Mucosa of stomach (tissue), 1 donor: ENCODE measurements around the gene FBXO41.

Experiments
- H3K27me3 ChIP-seq: one replicate; pipeline ENCODE4 v1.7.0; 2013; ENCODE audit warnings: mild to moderate bottlenecking, low read length; ENCODE audit not compliant: control insufficient read depth, insufficient read depth
- H3K36me3 ChIP-seq: one replicate; pipeline ENCODE4 v1.7.0; 2013; ENCODE audit warnings: low read length; ENCODE audit not compliant: control insufficient read depth, insufficient read depth
- H3K4me1 ChIP-seq: one replicate; pipeline ENCODE4 v1.7.0; 2013; ENCODE audit warnings: mild to moderate bottlenecking, low read length; ENCODE audit not compliant: control insufficient read depth, insufficient read depth
- H3K4me3 ChIP-seq: one replicate; pipeline ENCODE4 v1.7.0; 2013; ENCODE audit warnings: low read length
- H3K9ac ChIP-seq: one replicate; pipeline ENCODE4 v1.7.0; 2013; ENCODE audit warnings: mild to moderate bottlenecking, low read length, moderate library complexity
- H3K9me3 ChIP-seq: one replicate; pipeline ENCODE4 v1.7.0; 2013; ENCODE audit warnings: mild to moderate bottlenecking, low read length, moderate library complexity; ENCODE audit not compliant: control insufficient read depth
- donor health status: Pancreatic carcinoma.

The FBXO41 gene

DNA sequence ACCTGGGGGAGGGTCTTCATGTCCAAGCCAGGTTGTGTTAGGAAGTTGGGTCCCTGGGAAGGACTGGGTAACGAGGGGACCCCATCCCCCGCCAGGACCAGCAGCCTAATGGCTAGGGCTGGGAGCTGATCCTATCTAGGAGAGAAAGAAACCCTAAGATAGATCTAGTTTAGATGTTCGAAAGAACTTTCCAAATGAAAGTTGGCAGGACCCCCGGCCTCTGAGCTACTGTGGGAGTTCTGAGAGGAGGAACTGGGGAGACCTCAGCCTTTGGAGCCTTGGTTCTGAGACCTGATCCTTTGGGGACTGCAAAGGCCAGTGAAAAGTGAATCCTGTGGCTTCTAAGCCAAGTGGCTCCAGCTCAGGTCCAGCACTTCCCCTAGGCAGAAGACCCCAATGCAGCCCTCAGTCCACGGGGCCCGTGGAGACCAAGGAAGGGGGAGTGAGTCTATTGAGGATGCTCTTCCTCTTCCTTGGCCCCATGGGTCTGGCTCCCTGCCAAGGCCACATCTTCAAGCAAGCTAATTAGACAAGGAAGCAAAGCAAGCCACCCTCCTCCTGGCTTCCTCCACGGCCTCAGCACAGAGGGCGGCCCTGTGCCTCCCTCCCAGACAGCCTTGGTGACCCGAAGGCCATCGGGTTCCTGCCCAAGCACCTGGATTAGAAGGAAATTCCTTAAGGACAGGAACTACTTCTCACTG, 26.7 kb downstream of the FBXO41 start:
- H3K9ac ChIP-seq, result no peak overlapping the region
- H3K4me1 ChIP-seq, result no peaks in the 10 kb centered on the region
- H3K36me3 ChIP-seq, result no peaks in the 10 kb centered on the region
- no peak overlapping the region for H3K4me3 ChIP-seq
- no peaks in the 10 kb centered on the region for H3K9me3 ChIP-seq
- H3K27me3 ChIP-seq, result no peaks in the 10 kb centered on the region

DNA sequence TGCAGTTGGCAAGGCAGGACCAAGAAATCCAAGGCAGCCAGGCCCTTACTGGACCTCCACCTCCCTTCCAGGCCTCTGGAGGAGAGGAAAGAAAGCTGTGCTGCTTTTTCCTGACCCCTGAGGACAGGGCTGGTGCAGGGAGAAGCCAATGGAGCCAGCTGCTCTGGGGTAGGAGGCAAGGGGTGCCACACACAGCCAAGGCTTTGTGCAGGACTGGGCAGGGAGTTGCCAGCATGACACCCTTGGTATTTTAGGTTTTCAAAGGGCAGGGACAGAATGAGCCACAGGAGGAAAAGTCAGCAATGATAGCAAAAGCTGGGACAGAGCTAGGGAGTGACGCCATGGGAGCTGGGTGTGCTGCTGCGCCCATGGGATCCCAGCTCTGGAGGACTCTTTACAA, 27.3 kb downstream of the FBXO41 start:
- Histone ChIP-seq H3K9me3 (no peaks in the 10 kb centered on the region), H3K4me1 (no peaks in the 10 kb centered on the region), H3K27me3 (no peaks in the 10 kb centered on the region), H3K36me3 (no peaks in the 10 kb centered on the region), H3K4me3 (no peak overlapping the region), H3K9ac (no peak overlapping the region)

DNA sequence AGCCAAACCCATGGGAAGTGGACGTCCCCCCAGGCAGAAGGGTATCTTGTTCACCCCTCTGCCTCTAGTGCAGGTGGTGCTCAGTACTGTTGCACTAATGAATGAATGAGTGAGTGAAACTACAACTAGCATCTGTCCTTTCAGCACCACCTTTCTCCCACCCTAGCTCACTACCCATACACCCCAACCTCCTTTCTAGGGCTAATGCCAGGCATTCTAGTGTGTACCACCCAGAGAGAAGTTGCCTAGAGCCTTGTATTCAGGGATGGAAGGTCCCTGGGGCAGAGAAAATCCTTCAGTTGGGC, 27.7 kb downstream of the FBXO41 start:
- no peaks in the 10 kb centered on the region for H3K9me3 ChIP-seq
- no peaks in the 10 kb centered on the region for H3K4me1 ChIP-seq
- H3K36me3 ChIP-seq, result no peaks in the 10 kb centered on the region
- H3K9ac ChIP-seq, result no peak overlapping the region
- no peaks in the 10 kb centered on the region for H3K27me3 ChIP-seq
- H3K4me3 ChIP-seq, result no peak overlapping the region

DNA sequence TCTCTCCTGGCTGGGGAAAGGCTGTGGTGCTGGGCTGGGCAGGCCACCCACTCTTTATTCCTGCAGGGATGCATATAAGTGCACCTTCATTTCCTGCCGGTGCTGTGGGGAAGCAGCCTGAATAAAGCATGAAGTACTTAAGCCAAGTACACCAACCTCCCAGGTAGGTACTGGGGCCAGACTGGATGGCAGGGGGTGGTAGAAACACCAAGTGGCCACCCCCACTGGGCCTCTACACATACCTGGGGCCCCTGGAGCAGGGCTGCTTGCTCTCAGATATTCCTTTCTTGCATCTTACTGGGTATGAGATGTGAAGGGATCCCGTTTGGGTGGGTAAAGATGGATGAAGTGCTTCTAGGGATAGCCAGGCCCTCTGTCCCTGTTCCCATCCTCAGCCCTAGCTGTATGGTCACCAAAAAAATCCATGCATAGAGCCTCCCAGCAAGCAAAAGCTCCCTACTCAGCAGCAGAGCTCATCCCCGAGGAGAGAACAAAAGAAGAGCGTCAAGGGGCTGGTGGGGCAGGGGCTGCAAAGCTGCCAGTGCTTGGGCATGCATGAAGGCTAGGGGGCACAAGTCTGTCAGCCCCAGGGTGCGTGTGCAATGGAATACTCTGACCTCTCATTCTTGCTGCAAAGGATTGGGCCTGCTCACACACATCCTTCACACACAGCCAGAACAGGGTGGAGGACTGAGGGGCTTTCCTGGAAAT, 28.2 kb downstream of the FBXO41 start:
- Histone ChIP-seq H3K4me3 (no peak overlapping the region), H3K9ac (no peak overlapping the region), H3K36me3 (no peaks in the 10 kb centered on the region), H3K9me3 (no peaks in the 10 kb centered on the region), H3K27me3 (no peaks in the 10 kb centered on the region), H3K4me1 (no peaks in the 10 kb centered on the region)

DNA sequence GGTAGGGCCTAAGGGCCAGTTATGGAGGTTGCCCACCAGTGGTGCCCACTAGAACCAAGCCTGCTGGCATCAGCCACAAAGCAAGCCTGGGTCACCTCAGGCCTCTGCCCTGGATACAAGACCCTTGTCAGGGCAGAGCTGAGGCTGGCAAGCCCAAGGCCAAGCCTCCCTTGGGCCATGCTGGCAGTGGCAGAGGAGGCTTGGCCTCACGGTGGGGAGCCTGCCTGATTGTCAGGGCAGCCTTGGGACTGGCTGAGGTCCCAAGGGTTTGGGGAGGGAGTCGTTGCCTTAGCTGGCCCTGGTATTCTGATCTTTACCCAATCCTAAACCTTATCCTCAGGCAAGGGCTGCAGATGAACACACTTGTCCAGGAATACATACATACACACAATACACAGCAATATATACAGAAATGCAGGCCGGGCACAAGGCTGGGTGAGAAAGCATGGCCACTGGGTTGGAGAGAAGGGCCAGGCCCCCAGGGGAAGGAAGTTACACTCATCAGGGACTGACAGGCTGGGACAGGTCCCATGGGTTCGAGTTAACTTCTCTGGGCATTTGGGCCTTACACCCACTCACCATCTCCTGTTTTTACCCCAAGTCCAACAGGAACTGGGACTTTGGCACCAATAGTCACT, 29.2 kb downstream of the FBXO41 start:
- no peak overlapping the region for H3K4me3 ChIP-seq
- H3K9me3 ChIP-seq, result no peaks in the 10 kb centered on the region
- peaks cover 6% of the 10 kb centered on the region for H3K36me3 ChIP-seq
- no peaks in the 10 kb centered on the region for H3K27me3 ChIP-seq
- no peaks in the 10 kb centered on the region for H3K4me1 ChIP-seq
- no peak overlapping the region for H3K9ac ChIP-seq

DNA sequence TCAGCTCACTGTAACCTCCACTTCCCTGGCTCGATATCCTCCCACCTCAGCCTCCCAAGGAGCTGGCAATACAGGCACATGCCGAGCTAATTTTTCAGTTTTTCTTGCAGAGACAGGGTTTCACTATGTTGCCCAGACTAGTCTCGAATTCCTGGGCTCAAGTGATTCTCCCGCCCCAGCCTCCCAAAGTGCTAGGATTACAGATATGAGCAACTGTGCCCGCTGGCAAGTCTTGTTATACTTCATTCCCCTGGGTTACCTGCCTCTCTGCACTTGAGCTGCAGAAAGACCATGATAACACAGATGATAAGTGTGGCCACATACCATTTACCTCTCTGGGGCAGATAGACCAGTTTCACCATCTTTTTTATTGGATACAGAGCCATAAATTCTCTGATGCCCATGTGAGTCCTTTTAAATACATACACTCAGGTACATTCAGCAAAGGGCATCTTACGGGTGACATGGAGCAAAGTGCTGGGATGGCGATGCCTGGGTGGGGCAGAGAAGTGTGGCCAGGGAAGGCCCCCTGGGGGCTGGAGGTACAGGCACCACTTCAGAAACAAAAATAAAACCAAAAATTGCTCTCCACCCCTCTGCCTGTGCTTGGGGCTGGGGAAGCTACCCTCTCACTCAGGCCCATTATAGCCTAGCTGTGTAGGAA, 29.8 kb downstream of the FBXO41 start:
- no peak overlapping the region for H3K9ac ChIP-seq

DNA sequence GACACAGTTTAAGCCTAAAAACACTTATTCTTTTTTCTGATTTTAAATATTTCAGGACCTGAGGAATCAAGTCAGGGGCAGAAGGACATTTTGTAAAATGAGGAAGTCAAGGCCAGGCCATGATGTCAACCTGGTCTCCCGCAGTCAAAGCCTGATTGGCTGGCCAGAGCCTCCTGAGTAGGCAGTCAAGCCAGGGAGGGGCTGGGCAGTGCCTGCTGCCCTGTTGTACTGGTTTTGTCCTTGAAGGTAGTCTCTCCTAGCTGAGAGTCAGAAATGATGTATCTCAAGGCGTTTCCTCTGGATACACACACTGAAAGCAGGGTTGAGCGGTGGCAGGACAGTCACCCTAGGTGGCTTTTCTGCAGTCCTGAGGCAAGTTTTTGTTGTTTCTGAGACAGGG, 30.4 kb downstream of the FBXO41 start:
- peaks cover 12% of the 10 kb centered on the region for H3K36me3 ChIP-seq
- no peaks in the 10 kb centered on the region for H3K27me3 ChIP-seq
- no peaks in the 10 kb centered on the region for H3K9me3 ChIP-seq
- H3K9ac ChIP-seq, result no peak overlapping the region
- no peak overlapping the region for H3K4me3 ChIP-seq
- H3K4me1 ChIP-seq, result no peaks in the 10 kb centered on the region

More for the DNA sequence above, 29.8 kb downstream of the FBXO41 start:
- Histone ChIP-seq H3K4me1 (no peaks in the 10 kb centered on the region), H3K4me3 (no peak overlapping the region), H3K36me3 (peaks cover 12% of the 10 kb centered on the region), H3K27me3 (no peaks in the 10 kb centered on the region), H3K9me3 (no peaks in the 10 kb centered on the region)

DNA sequence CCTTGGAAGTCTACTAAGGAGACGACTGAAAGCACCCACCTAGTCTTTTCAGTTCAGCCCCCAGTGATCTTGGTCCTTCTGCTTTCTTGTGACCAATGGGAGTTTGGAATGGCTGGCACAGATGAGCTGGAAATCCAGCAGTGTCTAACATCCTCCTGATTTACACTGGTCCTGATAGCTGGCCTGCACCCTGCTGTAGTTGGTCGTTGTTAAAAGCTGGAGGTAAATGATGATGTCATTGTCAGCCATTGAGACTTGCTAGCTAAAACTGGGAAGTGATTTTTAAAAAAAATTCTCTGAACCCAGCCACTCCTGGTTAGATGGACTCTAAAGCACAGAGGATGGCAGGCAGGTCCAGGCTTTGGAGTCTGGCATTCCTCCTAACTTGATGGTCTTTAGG, 30.9 kb downstream of the FBXO41 start:
- Histone ChIP-seq H3K27me3 (no peaks in the 10 kb centered on the region), H3K4me1 (no peaks in the 10 kb centered on the region), H3K9ac (no peak overlapping the region), H3K9me3 (no peaks in the 10 kb centered on the region), H3K4me3 (no peak overlapping the region), H3K36me3 (peaks cover 12% of the 10 kb centered on the region)

DNA sequence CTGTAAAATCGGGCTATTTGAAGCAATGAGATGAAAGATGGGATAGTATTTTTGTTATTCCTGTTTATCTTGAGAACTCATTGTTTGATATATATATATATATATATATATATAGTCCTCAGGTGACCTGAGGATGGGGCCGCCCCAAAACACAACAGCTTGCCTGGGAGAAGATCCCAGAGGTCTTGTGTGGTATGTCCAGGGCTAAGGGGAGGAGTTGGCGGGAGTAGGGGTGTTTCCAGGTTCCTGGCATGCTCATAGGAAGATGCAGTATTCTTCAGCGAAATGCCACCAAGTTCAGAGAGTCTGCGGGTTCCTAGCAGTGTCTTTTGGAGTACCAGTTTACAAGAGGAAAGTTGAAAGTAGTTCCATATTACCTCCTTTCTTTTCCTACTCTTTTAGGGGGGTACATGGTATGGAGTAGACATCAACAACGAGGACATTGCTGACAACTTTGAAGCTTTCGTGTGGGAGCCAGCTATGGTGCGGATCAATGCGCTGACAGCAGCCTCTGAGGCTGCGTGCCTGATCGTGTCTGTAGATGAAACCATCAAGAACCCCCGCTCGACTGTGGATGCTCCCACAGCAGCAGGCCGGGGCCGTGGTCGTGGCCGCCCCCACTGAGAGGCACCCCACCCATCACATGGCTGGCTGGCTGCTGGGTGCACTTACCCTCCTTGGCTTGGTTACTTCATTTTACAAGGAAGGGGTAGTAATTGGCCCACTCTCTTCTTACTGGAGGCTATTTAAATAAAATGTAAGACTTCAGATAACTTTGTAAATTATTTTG, 31.8 kb downstream of the FBXO41 start:
- H3K9ac ChIP-seq, result no peak overlapping the region
- H3K36me3 ChIP-seq, result peaks cover 12% of the 10 kb centered on the region
- H3K4me1 ChIP-seq, result no peaks in the 10 kb centered on the region
- H3K4me3 ChIP-seq, result no peak overlapping the region
- H3K9me3 ChIP-seq, result no peaks in the 10 kb centered on the region
- no peaks in the 10 kb centered on the region for H3K27me3 ChIP-seq

DNA sequence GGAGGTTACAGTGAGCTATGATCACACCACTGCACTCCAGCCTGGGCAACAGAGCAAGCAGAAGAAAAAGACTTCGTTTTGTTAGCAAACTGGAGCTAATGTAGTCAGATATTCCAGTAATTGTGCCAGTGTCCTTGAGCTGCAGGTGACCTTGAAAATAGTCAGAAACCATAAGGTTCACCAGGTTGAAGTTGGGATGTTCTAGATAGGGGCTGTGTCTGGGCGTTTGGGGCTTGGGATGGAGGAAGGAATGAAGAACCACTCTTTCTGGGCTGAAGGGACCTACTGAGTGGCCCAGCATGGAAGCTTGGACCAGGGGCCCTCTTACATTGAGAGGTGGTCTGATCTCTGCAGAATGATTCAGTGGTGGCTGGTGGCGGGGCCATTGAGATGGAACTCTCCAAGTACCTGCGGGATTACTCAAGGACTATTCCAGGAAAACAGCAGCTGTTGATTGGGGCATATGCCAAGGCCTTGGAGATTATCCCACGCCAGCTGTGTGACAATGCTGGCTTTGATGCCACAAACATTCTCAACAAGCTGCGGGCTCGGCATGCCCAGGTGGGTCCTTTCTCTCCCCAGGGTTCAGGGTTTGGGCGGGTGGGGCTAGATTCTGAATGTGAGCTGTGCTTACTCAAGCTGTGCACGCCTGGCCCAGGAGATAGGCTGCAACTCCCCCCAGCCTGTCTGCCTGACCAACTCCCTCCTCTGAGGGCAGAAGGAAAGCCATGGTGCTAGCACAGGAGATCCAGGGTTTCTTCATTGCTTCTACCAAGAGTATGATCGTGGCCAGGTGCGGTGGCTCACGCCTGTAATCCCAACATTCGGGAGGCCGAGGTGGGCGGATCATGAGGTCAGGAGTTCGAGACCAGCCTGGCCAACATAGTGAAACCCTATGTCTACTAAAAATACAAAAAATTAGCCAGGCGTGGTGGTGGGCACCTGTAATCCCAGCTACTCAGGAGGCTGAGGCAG, 33.1 kb downstream of the FBXO41 start:
- Histone ChIP-seq H3K4me3 (no peak overlapping the region), H3K27me3 (no peaks in the 10 kb centered on the region), H3K4me1 (no peaks in the 10 kb centered on the region), H3K9ac (no peak overlapping the region), H3K36me3 (peaks cover 16% of the 10 kb centered on the region), H3K9me3 (no peaks in the 10 kb centered on the region)

DNA sequence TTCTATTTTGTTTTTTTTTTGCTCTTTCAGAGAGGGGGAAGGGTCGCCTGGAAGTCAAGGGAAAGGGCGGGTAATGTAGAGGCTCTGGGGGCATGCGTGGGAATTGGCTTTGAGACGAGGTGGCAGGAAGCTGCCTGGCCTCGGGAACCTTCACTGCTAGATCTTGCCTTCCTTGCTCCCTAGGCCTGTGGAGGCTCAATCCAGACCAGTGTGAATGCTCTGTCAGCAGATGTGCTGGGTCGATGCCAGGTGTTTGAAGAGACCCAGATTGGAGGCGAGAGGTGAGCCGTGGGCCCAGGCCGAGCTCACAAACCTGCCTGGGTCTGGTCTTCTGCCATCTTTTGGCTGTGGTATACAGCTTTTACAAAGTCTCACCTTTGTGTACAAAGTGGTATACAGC, 34.6 kb downstream of the FBXO41 start:
- H3K9me3 ChIP-seq, result no peaks in the 10 kb centered on the region

More for the DNA sequence above, 34.6 kb downstream of the FBXO41 start:
- Histone ChIP-seq H3K36me3 (peaks cover 19% of the 10 kb centered on the region), H3K9ac (no peak overlapping the region), H3K4me1 (no peaks in the 10 kb centered on the region), H3K4me3 (no peak overlapping the region), H3K27me3 (no peaks in the 10 kb centered on the region)
